Liver (tissue), 3 donors: Measurements from ENCODE around the gene PAGE2.

Experiments used
- CTCF ChIP-seq: fragments of 150-350 bp; IDR thresholded peaks from 2 replicates; pipeline ENCODE4 v1.5.1; 2017; ENCODE audit warnings: improper control_type of control experiment, low read depth, low read length; ENCODE audit not compliant: missing input control
- GABPA ChIP-seq, 2 donors: IDR thresholded peaks in 1 of 2; conservative IDR thresholded peaks in 1 of 2; 2 replicates each; pipeline ENCODE4 v1.6.1; 2016; ENCODE audit warnings: antibody characterized with exemption in 2 of 2, mild to moderate bottlenecking in 1 of 2, moderate library complexity in 1 of 2
- HNF4A ChIP-seq, 2 donors: conservative IDR thresholded peaks; 2 replicates each; pipeline ENCODE4 v1.6.1; 2016; ENCODE audit warnings: antibody characterized with exemption in 2 of 2, mild to moderate bottlenecking in 2 of 2
- MAX ChIP-seq: IDR thresholded peaks from 2 replicates; pipeline ENCODE4 v1.6.1; 2016; ENCODE audit warnings: antibody characterized with exemption
- YY1 ChIP-seq: IDR thresholded peaks from 2 replicates; pipeline ENCODE4 v1.6.1; 2016; ENCODE audit warnings: antibody characterized with exemption, mild to moderate bottlenecking
- TF ChIP-seq, protein P1 (sequence below): IDR thresholded peaks from 2 replicates; pipeline ENCODE4 v1.6.1; 2016; ENCODE audit warnings: antibody characterized with exemption, mild to moderate bottlenecking
- donor health status: healthy.
- donor health status: healthy.

DNA sequence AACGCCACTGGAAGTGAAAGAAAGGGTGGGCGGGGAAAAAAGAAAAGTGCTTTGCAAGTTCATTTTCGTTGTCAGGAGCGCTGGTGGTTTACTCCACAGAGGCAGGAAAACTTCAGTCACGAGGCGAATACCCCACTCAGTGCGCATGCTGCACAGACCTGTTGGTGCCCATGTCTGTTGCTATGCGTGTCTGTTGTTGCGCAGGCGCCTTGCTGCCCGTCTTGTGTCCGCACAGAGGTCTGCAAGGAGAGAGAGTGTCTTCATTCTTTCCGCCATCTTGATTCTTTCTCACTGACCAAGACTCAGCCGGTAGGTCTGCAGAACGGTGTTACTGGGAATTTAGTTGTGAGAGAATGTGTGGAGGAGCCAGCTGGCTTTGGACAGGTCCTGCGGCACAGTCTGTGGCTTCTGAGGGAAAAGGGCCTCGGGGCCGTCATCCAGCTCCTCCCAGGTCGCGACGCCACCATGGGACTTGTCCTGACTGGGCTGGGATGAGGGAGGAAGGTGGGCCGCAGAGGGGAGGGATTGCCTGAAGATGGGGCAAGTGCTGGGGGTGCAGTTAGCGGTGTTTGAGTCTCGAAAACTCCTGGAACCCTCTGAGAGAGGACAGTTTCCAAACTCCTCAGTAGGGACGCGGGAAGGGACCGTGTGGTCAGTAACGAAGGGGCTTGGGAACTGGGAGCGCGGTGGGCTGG is at the start of gene PAGE2:
- TF ChIP-seq, protein P1, sequence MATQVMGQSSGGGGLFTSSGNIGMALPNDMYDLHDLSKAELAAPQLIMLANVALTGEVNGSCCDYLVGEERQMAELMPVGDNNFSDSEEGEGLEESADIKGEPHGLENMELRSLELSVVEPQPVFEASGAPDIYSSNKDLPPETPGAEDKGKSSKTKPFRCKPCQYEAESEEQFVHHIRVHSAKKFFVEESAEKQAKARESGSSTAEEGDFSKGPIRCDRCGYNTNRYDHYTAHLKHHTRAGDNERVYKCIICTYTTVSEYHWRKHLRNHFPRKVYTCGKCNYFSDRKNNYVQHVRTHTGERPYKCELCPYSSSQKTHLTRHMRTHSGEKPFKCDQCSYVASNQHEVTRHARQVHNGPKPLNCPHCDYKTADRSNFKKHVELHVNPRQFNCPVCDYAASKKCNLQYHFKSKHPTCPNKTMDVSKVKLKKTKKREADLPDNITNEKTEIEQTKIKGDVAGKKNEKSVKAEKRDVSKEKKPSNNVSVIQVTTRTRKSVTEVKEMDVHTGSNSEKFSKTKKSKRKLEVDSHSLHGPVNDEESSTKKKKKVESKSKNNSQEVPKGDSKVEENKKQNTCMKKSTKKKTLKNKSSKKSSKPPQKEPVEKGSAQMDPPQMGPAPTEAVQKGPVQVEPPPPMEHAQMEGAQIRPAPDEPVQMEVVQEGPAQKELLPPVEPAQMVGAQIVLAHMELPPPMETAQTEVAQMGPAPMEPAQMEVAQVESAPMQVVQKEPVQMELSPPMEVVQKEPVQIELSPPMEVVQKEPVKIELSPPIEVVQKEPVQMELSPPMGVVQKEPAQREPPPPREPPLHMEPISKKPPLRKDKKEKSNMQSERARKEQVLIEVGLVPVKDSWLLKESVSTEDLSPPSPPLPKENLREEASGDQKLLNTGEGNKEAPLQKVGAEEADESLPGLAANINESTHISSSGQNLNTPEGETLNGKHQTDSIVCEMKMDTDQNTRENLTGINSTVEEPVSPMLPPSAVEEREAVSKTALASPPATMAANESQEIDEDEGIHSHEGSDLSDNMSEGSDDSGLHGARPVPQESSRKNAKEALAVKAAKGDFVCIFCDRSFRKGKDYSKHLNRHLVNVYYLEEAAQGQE = no peak
- TF ChIP-seq CTCF (no peak), MAX (no peak), HNF4A (conservative IDR thresholded peaks at IDR 0.05) (no peak), YY1 (no peak), GABPA (IDR thresholded peaks at IDR 0.05 in 1 of 2, conservative IDR thresholded peaks at IDR 0.05 in 1 of 2) (no peak)
